Mesothelial cell of epicardium (in vitro differentiated cells): ENCODE data around the gene PEX11G. TPM values are rescaled to one million over a fixed set of nuclear protein-coding genes. Genes with fewer than 3 reads are reported as not detected.

Experiments used
- DNase-seq, 2 experiments: peaks; one replicate each; pipeline ENCODE4 v3.0.0; 2021; ENCODE audit warnings: low spot score in 2 of 2; ENCODE audit not compliant: unreplicated experiment in 2 of 2
- H3K27ac Mint-ChIP-seq: 2 replicates; pipeline ENCODE4 v1.8.0; 2021; ENCODE audit warnings: mixed read lengths
- H3K27me3 Mint-ChIP-seq: 2 replicates; pipeline ENCODE4 v1.8.0; 2021; ENCODE audit warnings: low read depth, mixed read lengths
- H3K36me3 Mint-ChIP-seq: 2 replicates; pipeline ENCODE4 v1.8.0; 2021; ENCODE audit warnings: mixed read lengths
- H3K4me1 Mint-ChIP-seq: 2 replicates; pipeline ENCODE4 v1.8.0; 2021; ENCODE audit warnings: mixed read lengths
- H3K4me3 Mint-ChIP-seq: 2 replicates; pipeline ENCODE4 v1.8.0; 2021; ENCODE audit warnings: mild to moderate bottlenecking, moderate library complexity, mixed read lengths
- H3K9me3 Mint-ChIP-seq: 2 replicates; pipeline ENCODE4 v1.8.0; 2021; ENCODE audit warnings: mixed read lengths
- CTCF ChIP-seq: fragments of 200-600 bp; sonication (generic); IDR thresholded peaks from one replicate; pipeline ENCODE4 v1.5.0; 2021; ENCODE audit warnings: antibody characterized with exemption; ENCODE audit not compliant: unreplicated experiment
- total RNA-seq: library from RNA; stranded (reverse); gene quantifications from 3 replicates; pipeline ENCODE4 v1.2.1, GENCODE V29; 2021

The PEX11G gene
- total RNA-seq: 6.5 to 7.3 TPM (median 7.0 TPM) in 3 replicates

GRCh38 chr19:7488736-7489353 lies at the start of gene PEX11G:
PEX11G (minus strand) TSS chr19:7489035; CDS start chr19:7489010, 25 bp downstream.
- H3K27me3 Mint-ChIP-seq: no peaks in the 10 kb centered on the region
- TF ChIP-seq CTCF: no peak

GRCh38 chr19:7535998-7536695 lies 47.3 kb upstream of the PEX11G start:
- H3K27ac Mint-ChIP-seq: no peak overlapping the region
- no peaks in the 10 kb centered on the region for H3K27me3 Mint-ChIP-seq
- no peak for DNase-seq
- H3K4me3 Mint-ChIP-seq: peak overlapping the region; percentile 94
- H3K4me1 Mint-ChIP-seq: peaks cover 7% of the 10 kb centered on the region
- H3K36me3 Mint-ChIP-seq: peaks cover 11% of the 10 kb centered on the region
- H3K9me3 Mint-ChIP-seq: no peaks in the 10 kb centered on the region
- no peak for TF ChIP-seq CTCF

More at GRCh38 chr19:7488736-7489353, at the start of gene PEX11G:
- no peaks in the 10 kb centered on the region for H3K36me3 Mint-ChIP-seq
- no peaks in the 10 kb centered on the region for H3K9me3 Mint-ChIP-seq
- DNase-seq: peak; percentile 95 to 98
- peak within 1 kb of the TSS; percentile 97 for H3K27ac Mint-ChIP-seq
- peak within 1 kb of the TSS; percentile 68 for H3K4me3 Mint-ChIP-seq
- peaks cover 9% of the 10 kb centered on the region for H3K4me1 Mint-ChIP-seq

GRCh38 chr19:7535047-7535997 lies 46.5 kb upstream of the PEX11G start, which contains the start of gene PNPLA6:
PNPLA6 (plus strand) TSS chr19:7535717; CDS start chr19:7535789, 72 bp downstream.
- TF ChIP-seq CTCF: no peak
- no peaks in the 10 kb centered on the region for H3K27me3 Mint-ChIP-seq
- peak; percentile 95 to 96 for DNase-seq
- H3K4me3 Mint-ChIP-seq: peak within 1 kb of the TSS; percentile 94
- H3K27ac Mint-ChIP-seq: peak within 1 kb of the TSS; percentile 98
- H3K36me3 Mint-ChIP-seq: peaks cover 11% of the 10 kb centered on the region
- peaks cover 7% of the 10 kb centered on the region for H3K4me1 Mint-ChIP-seq
- no peaks in the 10 kb centered on the region for H3K9me3 Mint-ChIP-seq

GRCh38 chr19:7534531-7535046 lies 45.8 kb upstream of the PEX11G start:
- no peaks in the 10 kb centered on the region for H3K27me3 Mint-ChIP-seq
- peak in 1 of 2 experiments; percentile 69 for DNase-seq
- no peak for TF ChIP-seq CTCF

GRCh38 chr19:7533925-7534480 lies 45.2 kb upstream of the PEX11G start:
- Mint-ChIP-seq H3K27me3 (no peaks in the 10 kb centered on the region), H3K4me3 (peak overlapping the region; percentile 94), H3K9me3 (no peaks in the 10 kb centered on the region), H3K27ac (peak overlapping the region; percentile 98), H3K4me1 (peaks cover 7% of the 10 kb centered on the region), H3K36me3 (peaks cover 12% of the 10 kb centered on the region)
- TF ChIP-seq CTCF: no peak
- DNase-seq: peak in 1 of 2 experiments; percentile 72

More at GRCh38 chr19:7534531-7535046, 45.8 kb upstream of the PEX11G start:
- no peaks in the 10 kb centered on the region for H3K9me3 Mint-ChIP-seq
- peak overlapping the region; percentile 94 for H3K4me3 Mint-ChIP-seq
- peak overlapping the region; percentile 98 for H3K27ac Mint-ChIP-seq
- peaks cover 7% of the 10 kb centered on the region for H3K4me1 Mint-ChIP-seq
- peaks cover 10% of the 10 kb centered on the region for H3K36me3 Mint-ChIP-seq
